Renal cortical epithelial cell (primary cell): ENCODE measurements around the gene PCDHA5. TPM values are rescaled to one million over a fixed set of nuclear protein-coding genes. Genes with fewer than 3 reads are reported as not detected.
"Not testable (repeated sequence)": the region's sequence is repeated elsewhere in the genome, so short reads cannot be mapped to it uniquely, and the experiment has no call there.

Source experiments
- DNase-seq: peaks from one replicate; pipeline ENCODE4 v3.0.0-alpha.2; 2011; ENCODE audit warnings: low read depth
- total RNA-seq: library from RNA; depleted of rRNA; stranded (reverse); fragments of >200 nt; gene quantifications from 2 replicates; pipeline ENCODE4 v1.2.3, GENCODE V29; 2014

PCDHA5 gene
- total RNA-seq, 1 donor from 2014 or later, result 0.94 TPM

DNA sequence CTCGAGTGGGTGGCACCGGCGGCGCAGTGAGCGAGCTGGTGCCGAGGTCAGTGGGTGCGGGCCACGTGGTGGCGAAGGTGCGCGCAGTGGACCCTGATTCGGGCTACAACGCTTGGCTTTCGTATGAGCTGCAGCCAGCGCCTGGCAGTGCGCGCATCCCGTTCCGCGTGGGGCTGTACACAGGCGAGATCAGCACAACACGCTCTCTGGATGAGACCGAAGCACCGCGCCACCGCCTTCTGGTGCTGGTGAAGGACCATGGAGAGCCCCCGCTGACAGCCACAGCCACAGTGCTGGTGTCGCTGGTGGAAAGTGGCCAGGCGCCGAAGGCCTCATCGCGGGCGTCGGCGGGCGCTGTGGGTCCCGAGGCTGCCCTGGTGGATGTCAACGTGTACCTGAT, 2.1 kb downstream of the PCDHA5 start:
- no peak for DNase-seq

- no peak for DNase-seq
Measured at GRCh38 chr5:140827704-140828361, 6.4 kb downstream of the PCDHA5 start, which contains the start of gene PCDHA6. TSS of gene PCDHA6 (plus strand) at chr5:140827960. CDS start at chr5:140828092, 132 bp downstream.

DNA sequence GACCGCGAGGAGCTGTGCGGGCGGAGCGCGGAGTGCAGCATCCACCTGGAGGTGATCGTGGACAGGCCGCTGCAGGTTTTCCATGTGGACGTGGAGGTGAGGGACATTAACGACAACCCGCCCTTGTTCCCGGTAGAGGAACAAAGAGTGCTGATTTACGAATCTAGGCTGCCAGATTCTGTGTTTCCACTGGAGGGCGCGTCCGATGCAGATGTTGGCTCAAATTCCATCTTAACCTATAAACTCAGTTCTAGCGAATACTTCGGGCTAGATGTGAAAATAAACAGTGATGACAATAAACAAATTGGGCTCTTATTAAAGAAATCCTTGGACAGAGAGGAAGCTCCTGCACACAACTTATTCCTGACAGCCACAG, 6.9 kb downstream of the PCDHA5 start:
- DNase-seq, result no peak

GRCh38 chr5:140829511-140830501, 8.4 kb downstream of the PCDHA5 start:
- not testable (repeated sequence) for DNase-seq

- DNase-seq, result peak; percentile 6
Measured at GRCh38 chr5:140833993-140834392, 12.6 kb downstream of the PCDHA5 start, which contains the start of gene PCDHA7. TSS of gene PCDHA7 (plus strand) at chr5:140834269. CDS start at chr5:140834384, 115 bp downstream.

GRCh38 chr5:140834439-140835008, 13.1 kb downstream of the PCDHA5 start:
- DNase-seq, result not testable (repeated sequence)

GRCh38 chr5:140835622-140836510, 14.5 kb downstream of the PCDHA5 start:
- DNase-seq, result no peak

DNA sequence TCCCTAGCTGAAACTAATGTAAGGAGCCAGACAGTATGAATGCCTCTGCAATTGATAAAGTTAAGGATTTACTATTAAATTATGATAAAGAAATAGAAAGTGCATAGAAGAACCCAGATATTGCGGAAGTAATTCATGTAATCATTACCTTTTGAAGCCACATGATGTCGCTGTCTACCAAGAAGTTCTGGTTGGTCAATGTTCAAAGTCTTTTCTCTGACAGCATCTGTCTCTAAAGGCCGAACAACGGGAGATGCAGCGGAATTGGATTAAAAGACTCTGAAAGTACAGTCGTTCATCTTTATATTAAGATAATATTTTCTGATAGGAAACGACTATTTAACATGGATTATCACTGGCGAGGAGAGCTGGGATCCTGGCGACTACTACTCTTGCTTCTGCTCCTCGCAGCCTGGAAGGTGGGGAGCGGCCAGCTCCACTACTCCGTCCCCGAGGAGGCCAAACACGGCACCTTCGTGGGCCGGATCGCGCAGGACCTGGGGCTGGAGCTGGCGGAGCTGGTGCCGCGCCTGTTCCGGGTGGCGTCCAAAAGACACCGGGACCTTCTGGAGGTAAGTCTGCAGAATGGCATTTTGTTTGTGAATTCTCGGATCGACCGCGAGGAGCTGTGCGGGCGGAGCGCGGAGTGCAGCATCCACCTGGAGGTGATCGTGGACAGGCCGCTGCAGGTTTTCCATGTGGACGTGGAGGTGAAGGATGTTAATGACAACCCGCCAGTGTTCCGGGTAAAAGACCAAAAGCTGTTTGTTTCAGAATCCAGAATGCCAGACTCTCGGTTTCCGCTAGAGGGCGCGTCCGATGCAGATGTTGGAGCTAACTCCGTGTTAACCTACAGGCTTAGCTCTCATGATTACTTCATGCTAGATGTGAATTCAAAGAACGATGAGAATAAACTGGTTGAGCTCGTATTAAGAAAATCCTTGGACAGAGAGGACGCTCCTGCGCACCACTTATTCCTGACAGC, 19.9 kb downstream of the PCDHA5 start, which contains the start of gene PCDHA8:
PCDHA8 (plus strand) TSS at position 210 of the 985 bp plus-strand sequence; CDS start at position 345, 135 bp downstream.
- no peak for DNase-seq

DNA sequence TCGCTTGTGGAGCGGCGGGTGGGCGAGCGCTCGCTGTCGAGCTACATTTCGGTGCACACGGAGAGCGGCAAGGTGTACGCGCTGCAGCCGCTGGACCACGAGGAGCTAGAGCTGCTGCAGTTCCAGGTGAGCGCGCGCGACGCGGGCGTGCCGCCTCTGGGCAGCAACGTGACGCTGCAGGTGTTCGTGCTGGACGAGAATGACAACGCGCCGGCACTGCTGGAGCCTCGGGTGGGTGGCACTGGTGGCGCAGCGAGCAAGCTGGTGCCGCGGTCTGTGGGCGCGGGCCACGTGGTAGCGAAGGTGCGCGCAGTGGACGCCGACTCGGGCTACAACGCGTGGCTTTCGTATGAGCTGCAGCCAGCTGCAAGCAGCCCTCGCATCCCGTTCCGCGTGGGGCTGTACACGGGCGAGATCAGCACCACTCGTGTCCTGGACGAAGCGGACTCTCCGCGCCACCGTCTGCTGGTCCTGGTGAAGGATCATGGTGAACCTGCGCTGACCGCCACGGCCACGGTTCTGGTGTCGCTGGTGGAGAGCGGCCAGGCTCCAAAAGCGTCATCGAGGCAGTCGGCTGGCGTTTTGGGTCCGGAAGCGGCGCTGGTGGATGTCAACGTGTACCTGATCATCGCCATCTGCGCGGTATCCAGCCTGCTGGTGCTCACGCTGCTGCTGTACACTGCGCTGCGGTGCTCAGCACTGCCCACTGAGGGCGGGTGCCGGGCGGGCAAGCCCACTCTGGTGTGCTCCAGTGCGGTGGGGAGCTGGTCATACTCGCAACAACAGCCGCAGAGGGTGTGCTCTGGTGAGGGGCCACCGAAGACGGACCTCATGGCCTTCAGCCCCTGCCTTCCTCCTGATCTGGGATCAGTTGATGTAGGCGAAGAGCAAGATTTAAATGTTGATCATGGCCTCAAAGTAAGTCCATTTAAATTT, 21.7 kb downstream of the PCDHA5 start:
- no peak for DNase-seq

DNA sequence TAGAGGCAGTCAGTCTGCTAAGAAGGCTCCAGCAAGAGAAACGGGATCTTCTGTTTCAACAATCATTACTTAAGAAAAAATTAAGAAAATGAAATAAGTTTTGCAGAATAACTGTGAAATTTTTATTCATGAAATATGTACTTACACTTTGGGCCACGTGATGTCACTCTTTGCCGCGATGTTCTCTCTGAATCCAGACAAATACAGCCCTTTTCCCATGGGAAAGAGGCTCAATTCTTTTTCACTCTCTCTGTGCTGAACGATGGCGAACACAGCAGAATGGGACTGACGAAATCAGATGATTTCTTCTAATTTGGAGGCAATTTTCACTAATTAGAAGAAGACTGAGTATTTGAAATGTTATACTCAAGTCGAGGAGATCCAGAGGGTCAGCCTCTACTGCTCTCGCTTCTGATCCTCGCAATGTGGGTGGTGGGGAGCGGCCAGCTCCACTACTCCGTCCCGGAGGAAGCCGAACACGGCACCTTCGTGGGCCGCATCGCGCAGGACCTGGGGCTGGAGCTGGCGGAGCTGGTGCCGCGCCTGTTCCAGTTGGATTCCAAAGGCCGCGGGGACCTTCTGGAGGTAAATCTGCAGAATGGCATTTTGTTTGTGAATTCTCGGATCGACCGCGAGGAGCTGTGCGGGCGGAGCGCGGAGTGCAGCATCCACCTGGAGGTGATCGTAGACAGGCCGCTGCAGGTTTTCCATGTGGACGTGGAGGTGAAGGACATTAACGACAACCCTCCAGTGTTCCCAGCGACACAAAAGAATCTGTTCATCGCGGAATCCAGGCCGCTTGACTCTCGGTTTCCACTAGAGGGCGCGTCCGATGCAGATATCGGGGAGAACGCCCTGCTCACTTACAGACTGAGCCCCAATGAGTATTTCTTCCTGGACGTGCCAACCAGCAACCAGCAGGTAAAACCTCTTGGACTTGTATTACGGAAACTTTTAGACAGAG, 27.0 kb downstream of the PCDHA5 start, which contains the start of gene PCDHA9:
PCDHA9 (plus strand) TSS at position 244 of the 964 bp plus-strand sequence; CDS start at position 358, 114 bp downstream.
- DNase-seq, result not testable (repeated sequence)

DNA sequence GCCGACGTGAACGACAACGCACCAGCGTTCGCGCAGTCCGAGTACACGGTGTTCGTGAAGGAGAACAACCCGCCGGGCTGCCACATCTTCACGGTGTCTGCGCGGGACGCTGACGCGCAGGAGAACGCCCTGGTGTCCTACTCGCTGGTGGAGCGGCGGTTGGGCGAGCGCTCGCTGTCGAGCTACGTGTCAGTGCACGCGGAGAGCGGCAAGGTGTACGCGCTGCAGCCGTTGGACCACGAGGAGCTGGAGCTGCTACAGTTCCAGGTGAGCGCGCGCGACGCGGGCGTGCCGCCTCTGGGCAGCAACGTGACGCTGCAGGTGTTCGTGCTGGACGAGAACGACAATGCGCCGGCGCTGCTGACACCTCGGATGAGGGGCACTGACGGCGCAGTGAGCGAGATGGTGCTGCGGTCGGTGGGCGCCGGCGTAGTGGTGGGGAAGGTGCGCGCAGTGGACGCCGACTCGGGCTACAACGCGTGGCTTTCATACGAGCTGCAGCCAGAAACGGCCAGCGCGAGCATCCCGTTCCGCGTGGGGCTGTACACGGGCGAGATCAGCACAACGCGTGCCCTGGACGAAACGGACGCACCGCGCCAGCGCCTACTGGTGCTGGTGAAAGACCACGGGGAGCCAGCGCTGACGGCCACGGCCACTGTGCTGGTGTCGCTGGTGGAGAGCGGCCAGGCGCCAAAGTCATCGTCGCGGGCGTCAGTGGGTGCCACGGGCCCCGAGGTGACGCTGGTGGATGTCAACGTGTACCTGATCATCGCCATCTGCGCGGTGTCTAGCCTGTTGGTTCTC, 28.6 kb downstream of the PCDHA5 start:
- not testable (repeated sequence) for DNase-seq

GRCh38 chr5:140855772-140856674, 34.6 kb downstream of the PCDHA5 start, which contains the start of gene PCDHA10:
TSS of gene PCDHA10 (plus strand) at chr5:140855897. CDS start at chr5:140856049, 152 bp downstream.
- DNase-seq, result no peak

GRCh38 chr5:140857177-140857986, 36.0 kb downstream of the PCDHA5 start:
- no peak for DNase-seq

- no peak for DNase-seq
Measured at GRCh38 chr5:140857987-140858240, 36.5 kb downstream of the PCDHA5 start.
